OCI-LY1 (cell line): ENCODE results near the gene CYB5A.

ENCODE experiments used
- H2AFZ ChIP-seq: fragments of 200-600 bp; sonication (generic), shearing (Covaris generic); 2 replicates; pipeline ENCODE4 v1.6.0; 2014; ENCODE audit warnings: antibody characterized with exemption, mild to moderate bottlenecking, low read length
- H3F3A ChIP-seq: fragments of 200-600 bp; sonication (generic), shearing (Covaris generic); 2 replicates; pipeline ENCODE4 v1.6.0; 2014; ENCODE audit warnings: mild to moderate bottlenecking, antibody characterized with exemption, low read length, moderate library complexity; ENCODE audit not compliant: insufficient read depth
- H3K27ac ChIP-seq: fragments of 200-600 bp; sonication (generic); 2 replicates; pipeline ENCODE4 v1.5.1; 2014; ENCODE audit warnings: low read length, mixed run types, mild to moderate bottlenecking, low read depth; ENCODE audit not compliant: poor library complexity, severe bottlenecking
- H3K27me3 ChIP-seq: fragments of 200-600 bp; sonication (generic); 2 replicates; pipeline ENCODE4 v1.6.0; 2014; ENCODE audit warnings: antibody characterized with exemption, mild to moderate bottlenecking, low read length, moderate library complexity; ENCODE audit not compliant: insufficient read depth
- H3K36me3 ChIP-seq: fragments of 200-600 bp; sonication (generic); 2 replicates; pipeline ENCODE4 v1.6.1; 2014; ENCODE audit warnings: mild to moderate bottlenecking, antibody characterized with exemption, low read length, moderate library complexity, mixed read lengths; ENCODE audit not compliant: insufficient read depth
- H3K4me1 ChIP-seq: fragments of 200-600 bp; sonication (generic); 2 replicates; pipeline ENCODE4 v1.5.1; 2014; ENCODE audit warnings: mild to moderate bottlenecking, low read length, moderate library complexity; ENCODE audit not compliant: insufficient read depth, severe bottlenecking
- H3K4me2 ChIP-seq: fragments of 200-600 bp; sonication (generic), shearing (Covaris generic); 2 replicates; pipeline ENCODE4 v1.6.1; 2014; ENCODE audit warnings: low read length
- H3K4me3 ChIP-seq: fragments of 200-600 bp; sonication (generic); 2 replicates; pipeline ENCODE4 v1.5.1; 2014; ENCODE audit warnings: low read length, low read depth, mild to moderate bottlenecking, mixed read lengths; ENCODE audit not compliant: poor library complexity, severe bottlenecking
- H3K79me2 ChIP-seq: fragments of 200-600 bp; shearing (Covaris generic); 2 replicates; pipeline ENCODE4 v1.6.1; 2016; ENCODE audit warnings: mixed run types, low read length, mixed read lengths; ENCODE audit not compliant: insufficient read depth
- H3K9ac ChIP-seq: fragments of 200-600 bp; sonication (generic), shearing (Covaris generic); 2 replicates; pipeline ENCODE4 v1.6.1; 2014; ENCODE audit warnings: mild to moderate bottlenecking, low read length, mixed read lengths
- H3K9me2 ChIP-seq: fragments of 200-600 bp; sonication (generic), shearing (Covaris generic); 2 replicates; pipeline ENCODE4 v1.6.1; 2014; ENCODE audit warnings: low read depth, mild to moderate bottlenecking, low read length, mixed read lengths
- H3K9me3 ChIP-seq: fragments of 200-600 bp; shearing (Covaris generic); 2 replicates; pipeline ENCODE4 v1.6.1; 2014; ENCODE audit warnings: low read length, mixed read lengths
- H4K20me1 ChIP-seq: fragments of 200-600 bp; sonication (generic), shearing (Covaris generic); 2 replicates; pipeline ENCODE4 v1.6.0; 2016; ENCODE audit warnings: mild to moderate bottlenecking, low read length; ENCODE audit not compliant: insufficient read depth
- CTCF ChIP-seq: fragments of 200-600 bp; sonication (generic), shearing (Covaris generic); IDR thresholded peaks from 2 replicates; pipeline ENCODE4 v1.5.1; 2017; ENCODE audit warnings: mild to moderate bottlenecking, antibody characterized with exemption, low read length, moderate library complexity, mixed read lengths
- EZH2 ChIP-seq: fragments of 200-600 bp; sonication (generic), shearing (Covaris generic); IDR thresholded peaks from 2 replicates; pipeline ENCODE4 v1.8.0; 2017; ENCODE audit warnings: borderline replicate concordance, mixed run types, mild to moderate bottlenecking, antibody characterized with exemption, low read length, moderate library complexity, mixed read lengths

The CYB5A gene

GRCh38 chr18:74213429-74213828 lies 78.3 kb downstream of the CYB5A start:
- H3F3A ChIP-seq, result no peaks in the 10 kb centered on the region

GRCh38 chr18:74204526-74205152 lies 87.1 kb downstream of the CYB5A start:
- H4K20me1 ChIP-seq, result no peaks in the 10 kb centered on the region
- H2AFZ ChIP-seq, result no peak overlapping the region

More at GRCh38 chr18:74213429-74213828, 78.3 kb downstream of the CYB5A start:
- TF ChIP-seq EZH2 (no peak), CTCF (no peak)
- H3K9me3 ChIP-seq, result no peaks in the 10 kb centered on the region
- H3K36me3 ChIP-seq, result no peaks in the 10 kb centered on the region
- H3K27ac ChIP-seq, result no peak overlapping the region
- H3K4me3 ChIP-seq, result no peak overlapping the region
- H3K4me2 ChIP-seq, result no peak overlapping the region
- H3K79me2 ChIP-seq, result no peaks in the 10 kb centered on the region
- H3K27me3 ChIP-seq, result peaks cover 5% of the 10 kb centered on the region; the same call in 1 of the 2 replicates
- no peaks in the 10 kb centered on the region for H3K9me2 ChIP-seq
- H4K20me1 ChIP-seq, result no peaks in the 10 kb centered on the region
- no peak overlapping the region for H2AFZ ChIP-seq
- H3K9ac ChIP-seq, result no peak overlapping the region
- no peaks in the 10 kb centered on the region for H3K4me1 ChIP-seq

GRCh38 chr18:74203811-74204210 lies 88.0 kb downstream of the CYB5A start:
- TF ChIP-seq CTCF (no peak), EZH2 (no peak)
- H3K4me1 ChIP-seq, result peaks cover under 1% of the 10 kb centered on the region
- no peak overlapping the region for H3K27ac ChIP-seq
- no peak overlapping the region for H3K4me2 ChIP-seq
- H3K4me3 ChIP-seq, result no peak overlapping the region
- H3K9me2 ChIP-seq, result no peaks in the 10 kb centered on the region
- no peak overlapping the region for H2AFZ ChIP-seq
- H3K79me2 ChIP-seq, result no peaks in the 10 kb centered on the region
- no peaks in the 10 kb centered on the region for H4K20me1 ChIP-seq
- no peaks in the 10 kb centered on the region for H3K27me3 ChIP-seq
- no peaks in the 10 kb centered on the region for H3K36me3 ChIP-seq
- H3K9ac ChIP-seq, result no peak overlapping the region
- no peaks in the 10 kb centered on the region for H3K9me3 ChIP-seq
- H3F3A ChIP-seq, result no peaks in the 10 kb centered on the region

More at GRCh38 chr18:74204526-74205152, 87.1 kb downstream of the CYB5A start:
- Histone ChIP-seq H3K36me3 (no peaks in the 10 kb centered on the region), H3K9me3 (no peaks in the 10 kb centered on the region), H3K4me2 (no peak overlapping the region), H3K9me2 (no peaks in the 10 kb centered on the region), H3F3A (no peaks in the 10 kb centered on the region), H3K27me3 (no peaks in the 10 kb centered on the region), H3K79me2 (no peaks in the 10 kb centered on the region), H3K4me1 (no peaks in the 10 kb centered on the region), H3K9ac (no peak overlapping the region), H3K4me3 (no peak overlapping the region), H3K27ac (no peak overlapping the region)
- TF ChIP-seq CTCF (no peak), EZH2 (no peak)
